ENCODE results near the gene COL4A2.

DNA sequence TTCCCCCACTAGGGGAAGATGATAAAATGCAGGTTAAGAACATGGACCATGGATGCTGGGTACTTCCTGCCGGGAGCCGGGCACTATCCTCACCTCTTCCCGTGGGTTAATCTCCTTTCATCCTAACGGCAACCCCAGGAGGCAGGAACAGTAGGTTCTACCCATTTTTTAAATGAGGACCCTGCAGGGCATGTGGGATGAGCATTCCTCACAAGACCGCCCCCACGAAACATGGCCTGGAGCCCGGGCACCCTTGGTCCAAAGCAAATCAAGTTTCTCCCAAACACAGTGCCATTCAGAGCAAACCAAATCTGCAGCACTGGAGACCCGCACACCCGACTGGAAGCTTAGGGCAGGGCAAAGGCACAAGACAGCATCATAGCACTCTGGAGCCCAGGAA is 35.4 kb downstream of the COL4A2 start:
- TF ChIP-seq, protein P1, sequence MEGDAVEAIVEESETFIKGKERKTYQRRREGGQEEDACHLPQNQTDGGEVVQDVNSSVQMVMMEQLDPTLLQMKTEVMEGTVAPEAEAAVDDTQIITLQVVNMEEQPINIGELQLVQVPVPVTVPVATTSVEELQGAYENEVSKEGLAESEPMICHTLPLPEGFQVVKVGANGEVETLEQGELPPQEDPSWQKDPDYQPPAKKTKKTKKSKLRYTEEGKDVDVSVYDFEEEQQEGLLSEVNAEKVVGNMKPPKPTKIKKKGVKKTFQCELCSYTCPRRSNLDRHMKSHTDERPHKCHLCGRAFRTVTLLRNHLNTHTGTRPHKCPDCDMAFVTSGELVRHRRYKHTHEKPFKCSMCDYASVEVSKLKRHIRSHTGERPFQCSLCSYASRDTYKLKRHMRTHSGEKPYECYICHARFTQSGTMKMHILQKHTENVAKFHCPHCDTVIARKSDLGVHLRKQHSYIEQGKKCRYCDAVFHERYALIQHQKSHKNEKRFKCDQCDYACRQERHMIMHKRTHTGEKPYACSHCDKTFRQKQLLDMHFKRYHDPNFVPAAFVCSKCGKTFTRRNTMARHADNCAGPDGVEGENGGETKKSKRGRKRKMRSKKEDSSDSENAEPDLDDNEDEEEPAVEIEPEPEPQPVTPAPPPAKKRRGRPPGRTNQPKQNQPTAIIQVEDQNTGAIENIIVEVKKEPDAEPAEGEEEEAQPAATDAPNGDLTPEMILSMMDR (IDR thresholded peaks at IDR 0.05) = no peak
- TF ChIP-seq POLR2A (IDR thresholded peaks at IDR 0.05) = no peak
- no peak for TF ChIP-seq POLR2AphosphoS5 (IDR thresholded peaks at IDR 0.05; ENCODE audit: insufficient read depth in 1 of 2, low read depth in 1 of 2)

Data from vagina (tissue), 2 donors.